ENCODE measurements around the gene LHFPL4.
A peak's percentile ranks its signal among the peaks of the same experiment; 100 is the strongest.
"Not testable (repeated sequence)": the region's sequence is repeated elsewhere in the genome, so short reads cannot be mapped to it uniquely, and the experiment has no call there.

Gene LHFPL4

DNA sequence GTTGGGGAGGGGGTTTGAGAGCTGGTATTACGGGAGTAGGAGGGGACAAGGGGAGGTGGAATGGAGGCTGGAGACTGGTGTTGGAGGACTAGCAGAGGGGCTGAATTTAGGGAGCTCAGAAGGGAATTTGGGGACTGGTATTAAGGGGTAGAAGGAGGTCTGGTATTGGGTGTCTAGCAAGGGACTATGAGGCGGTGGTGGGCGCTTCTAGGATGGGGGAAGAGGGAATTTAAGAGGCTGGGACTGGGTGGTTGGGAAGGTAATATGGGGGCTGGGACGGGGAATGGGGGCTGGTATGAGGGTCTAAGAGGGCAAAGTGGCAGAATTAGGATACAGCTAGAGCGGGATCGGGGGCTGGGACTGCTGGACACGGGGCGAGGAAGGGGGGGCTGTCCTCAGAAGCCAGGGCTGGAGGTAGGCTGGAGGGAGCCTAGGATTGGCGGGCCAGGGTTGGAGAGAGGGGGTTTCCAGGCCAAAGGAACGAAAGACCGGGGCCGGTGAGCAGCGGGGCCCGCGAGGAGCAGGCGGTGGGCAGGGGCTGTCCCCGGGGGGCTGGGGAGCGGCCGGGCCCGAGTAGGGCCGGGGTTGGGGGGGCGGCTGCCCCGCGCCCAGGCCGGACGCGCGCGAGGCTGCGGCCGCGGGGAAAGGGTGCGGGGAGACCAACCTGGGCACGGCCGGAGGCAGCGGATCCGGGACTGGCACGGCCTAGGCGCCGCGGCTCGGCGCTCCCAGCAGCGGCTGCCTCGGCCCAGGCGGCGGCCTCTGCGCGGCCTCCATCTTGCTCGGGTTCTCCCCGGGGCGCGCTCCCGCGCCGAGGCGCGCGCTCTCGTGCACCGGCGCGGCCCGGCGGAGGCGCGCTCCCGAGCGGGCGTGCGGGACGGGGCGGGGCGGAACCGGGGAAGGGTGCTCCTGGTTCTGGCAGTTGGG lies at the start of gene LHFPL4:
TSS of gene LHFPL4 (minus strand) at position 802 of the 927 bp plus-strand sequence. CDS start 1,143 bp downstream, outside the sequence.
- DNase-seq: no peak

DNA sequence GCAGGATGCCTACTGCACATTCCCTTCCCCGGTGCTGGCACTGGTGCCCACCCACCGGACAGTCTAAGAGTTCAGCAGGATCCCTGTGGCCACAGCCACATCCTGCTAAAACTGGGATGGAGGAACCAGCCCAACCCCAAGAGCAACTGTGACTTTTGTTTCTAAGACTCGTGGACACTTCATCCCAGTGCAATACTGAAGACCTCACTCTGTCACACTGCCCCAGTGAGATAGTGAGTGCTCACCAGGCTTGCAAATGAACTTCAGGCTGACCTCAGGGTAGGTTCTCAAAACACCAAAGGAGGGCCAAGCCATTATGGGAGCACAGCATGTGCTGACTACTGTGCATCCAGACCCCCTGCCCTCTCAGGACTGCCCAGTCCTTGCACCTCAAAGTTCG lies 49.0 kb upstream of the LHFPL4 start:
- DNase-seq: no peak

DNA sequence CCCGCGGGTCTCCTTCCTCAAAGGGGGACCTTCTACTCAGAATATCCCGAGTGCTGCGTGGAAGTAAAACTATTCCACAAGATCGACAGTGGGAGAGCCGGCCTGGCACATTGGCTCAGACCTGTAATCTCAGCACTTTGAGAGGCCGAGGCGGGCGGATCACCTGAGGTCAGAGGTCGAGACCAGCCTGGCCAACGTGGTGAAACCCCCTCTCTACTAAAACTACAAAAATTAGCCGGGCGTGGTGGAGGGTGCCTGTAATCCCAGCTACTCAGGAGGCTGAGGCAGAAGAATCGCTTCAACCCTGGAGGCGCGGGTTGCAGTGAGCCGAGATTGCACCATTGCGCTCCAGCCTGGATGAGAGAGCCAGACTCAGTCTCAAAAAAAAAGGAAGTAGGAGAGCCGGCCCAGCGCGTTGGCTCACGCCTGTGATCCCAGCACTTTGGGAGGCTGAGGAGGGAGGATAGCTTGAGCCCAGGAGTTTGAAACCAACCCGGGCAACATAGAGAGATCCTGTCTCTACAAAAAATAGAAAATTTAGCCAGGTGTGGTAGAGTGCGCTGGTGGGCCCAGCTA lies 47.5 kb upstream of the LHFPL4 start:
- not testable (repeated sequence) for DNase-seq

DNA sequence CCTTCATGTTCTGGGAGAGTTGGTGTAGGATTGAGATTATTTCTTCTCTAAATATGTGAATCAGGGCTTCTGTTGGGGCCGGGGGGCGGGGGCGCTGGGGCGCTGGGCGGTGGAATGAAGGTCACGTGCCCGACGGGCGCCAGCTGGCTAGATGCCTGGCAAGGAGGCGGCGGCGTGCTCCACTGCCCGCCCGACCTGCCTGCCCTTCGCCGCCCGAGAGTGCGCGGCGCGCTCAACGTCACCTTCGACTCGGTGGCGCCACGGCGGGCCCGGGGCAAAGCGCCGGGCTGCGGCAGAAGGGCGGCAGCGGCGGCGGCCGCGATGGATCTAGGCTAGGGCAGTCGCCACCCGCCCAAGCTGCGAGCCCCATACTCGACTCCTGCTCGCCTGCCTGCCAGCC lies 47.0 kb upstream of the LHFPL4 start:
- no peak for DNase-seq

DNA sequence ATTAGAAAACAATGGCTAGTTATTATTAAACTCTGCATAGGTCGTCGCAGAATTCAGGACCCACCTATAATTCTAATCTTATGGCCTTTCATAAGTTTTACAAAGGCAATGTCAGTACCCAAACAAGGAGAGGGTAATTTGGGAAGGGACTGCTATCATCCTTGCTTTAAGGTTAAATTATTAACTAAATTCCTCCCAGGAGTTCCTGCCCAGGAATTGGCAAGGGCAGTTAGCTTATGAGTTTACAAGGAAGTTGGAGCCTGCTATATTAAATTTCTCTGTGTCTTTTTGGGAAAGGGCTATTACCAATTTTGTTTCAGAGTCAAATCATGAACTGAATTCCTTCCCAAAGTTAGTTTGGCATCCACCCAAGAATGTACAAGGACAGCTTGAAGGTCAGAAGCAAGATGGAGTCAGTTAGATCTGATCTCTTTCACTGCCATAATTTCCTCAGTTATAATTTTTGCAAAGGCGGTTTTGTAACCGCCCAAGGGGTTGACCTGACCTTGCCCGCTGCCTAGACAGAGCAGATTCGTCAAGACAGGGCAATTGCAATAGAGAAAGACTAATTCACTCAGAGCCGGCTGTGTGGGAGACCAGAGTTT lies 45.3 kb upstream of the LHFPL4 start:
- no peak for DNase-seq

DNA sequence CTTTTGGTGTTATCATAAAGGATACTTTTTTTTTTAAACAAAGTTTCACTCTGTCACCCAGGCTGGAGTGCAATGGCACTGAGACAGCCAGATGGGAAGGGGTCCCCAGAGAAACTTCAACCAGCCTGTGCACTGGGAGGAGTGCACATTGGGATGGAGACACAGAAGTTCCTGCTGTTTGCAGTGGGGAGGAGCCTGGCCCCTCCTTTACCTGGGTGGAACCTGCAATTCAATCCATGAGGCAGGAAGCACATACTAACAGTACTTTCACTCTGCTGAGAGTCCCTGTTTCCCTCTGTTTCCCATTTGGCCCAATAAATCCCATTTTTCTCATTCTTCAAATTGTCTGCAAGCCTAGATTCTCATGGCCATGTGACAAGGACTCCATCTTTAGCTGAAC lies 42.3 kb upstream of the LHFPL4 start:
- no peak for DNase-seq

DNA sequence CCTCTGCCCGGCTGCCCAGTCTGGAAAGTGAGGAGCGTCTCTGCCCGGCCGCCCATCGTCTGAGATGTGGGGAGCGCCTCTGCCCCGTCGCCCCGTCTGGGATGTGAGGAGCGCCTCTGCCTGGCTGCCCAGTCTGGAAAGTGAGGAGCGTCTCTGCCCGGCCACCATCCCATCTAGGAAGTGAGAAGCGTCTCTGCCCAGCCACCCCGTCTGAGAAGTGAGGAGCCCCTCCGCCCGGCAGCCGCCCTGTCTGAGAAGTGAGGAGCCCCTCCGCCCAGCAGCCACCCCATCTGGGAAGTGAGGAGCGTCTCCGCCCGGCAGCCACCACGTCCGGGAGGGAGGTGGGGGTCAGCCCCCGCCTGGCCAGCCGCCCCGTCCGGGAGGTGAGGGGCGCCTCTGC lies 38.2 kb upstream of the LHFPL4 start:
- not testable (repeated sequence) for DNase-seq

DNA sequence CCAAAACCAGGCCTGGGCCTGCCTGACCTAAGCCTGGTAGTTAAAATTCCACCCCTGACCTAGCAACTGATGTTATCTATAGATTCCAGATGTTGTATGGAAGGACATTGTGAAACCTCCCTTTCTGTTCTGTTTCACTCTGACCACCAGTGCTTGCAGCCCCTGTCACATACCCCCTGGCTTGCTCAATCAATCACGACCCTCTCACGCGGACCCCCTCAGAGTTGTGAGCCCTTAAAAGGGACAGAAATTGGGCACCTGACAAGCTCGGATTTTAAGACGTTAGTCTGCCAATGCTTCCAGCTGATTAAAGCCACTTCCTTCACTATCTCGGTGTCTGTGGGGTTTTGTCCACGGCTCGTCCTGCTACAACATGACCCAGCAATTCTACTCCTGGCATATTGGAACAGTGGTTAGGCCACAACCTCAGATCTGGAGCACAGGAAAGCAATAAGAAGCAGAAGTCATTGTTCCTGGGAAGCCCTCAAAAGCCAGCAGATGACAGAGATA lies 36.7 kb upstream of the LHFPL4 start:
- no peak for DNase-seq

DNA sequence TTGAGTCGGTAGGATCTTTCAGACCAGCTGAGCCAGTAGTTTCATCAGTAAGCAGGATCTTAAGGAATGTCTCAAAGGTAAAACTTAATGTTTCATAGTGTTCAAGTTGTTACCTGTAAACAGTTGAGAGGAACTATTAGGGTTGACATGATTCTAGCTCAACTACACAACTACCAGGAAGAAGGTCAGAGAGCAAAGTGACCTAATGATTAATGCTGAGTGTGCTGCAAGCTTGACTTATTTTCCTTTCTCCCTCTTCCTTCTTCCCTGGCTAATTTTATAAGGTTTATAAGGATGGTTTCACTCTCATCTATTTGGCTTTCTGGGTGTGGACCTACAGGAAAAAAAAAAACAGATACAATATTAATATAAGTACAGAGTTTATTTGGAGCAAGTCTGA lies 30.2 kb upstream of the LHFPL4 start:
- DNase-seq: no peak

DNA sequence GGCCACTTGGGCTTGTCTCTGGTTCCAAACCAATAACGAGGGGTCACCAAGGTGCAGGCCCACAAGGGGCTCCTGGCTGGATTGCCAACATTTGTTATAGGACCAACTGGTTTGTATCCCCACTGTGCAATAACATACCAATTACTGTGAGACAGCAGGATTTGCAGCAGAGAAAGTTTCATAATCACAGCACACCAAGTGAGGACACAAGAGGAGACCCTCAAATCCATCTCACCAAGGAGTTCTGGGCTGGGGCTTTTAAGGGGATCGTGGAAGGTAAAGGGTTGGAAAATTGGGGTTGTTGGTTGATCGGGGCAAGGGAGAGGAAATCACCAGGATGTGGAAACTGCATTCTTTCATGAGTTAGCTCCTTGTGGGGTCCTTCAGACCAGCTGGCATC lies 29.7 kb upstream of the LHFPL4 start:
- no peak for DNase-seq

DNA sequence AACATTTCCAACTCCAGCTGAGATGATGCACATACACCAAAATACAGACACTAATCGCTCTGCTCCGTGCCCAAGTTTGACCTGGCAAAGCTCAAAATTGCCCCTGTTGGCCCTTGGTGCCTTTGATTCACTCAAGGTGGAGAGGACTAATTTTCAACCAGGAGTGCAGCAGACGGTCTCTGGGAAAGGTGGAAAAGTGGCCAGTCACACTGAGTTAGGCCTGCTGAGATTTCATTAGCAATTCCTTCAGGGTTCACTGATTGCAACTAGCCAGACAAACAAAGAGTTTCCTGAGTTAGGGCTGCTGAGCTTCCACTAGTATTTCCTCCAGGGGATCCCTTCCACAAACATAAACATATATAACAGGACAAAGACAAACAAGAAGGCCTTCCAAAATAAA lies 28.7 kb upstream of the LHFPL4 start:
- no peak for DNase-seq

DNA sequence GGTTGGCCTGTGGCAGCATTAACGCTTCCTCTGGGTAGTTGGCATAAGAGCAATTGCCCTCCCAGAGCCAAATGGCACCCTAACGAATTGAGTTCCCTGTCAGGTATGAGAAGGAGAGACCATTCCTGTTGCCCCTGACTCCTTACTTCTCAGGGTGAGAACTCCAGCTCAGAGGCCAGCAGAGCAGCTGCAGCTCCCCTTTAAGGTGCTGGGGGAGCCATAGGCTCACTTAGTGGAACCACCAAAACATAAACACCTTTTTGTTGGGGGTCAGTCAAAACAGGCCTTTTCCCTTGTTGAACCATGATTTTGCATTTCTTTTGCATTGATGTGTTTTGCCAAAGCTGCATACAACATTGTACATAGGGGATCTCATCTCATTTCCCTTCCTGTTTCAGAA lies 28.1 kb upstream of the LHFPL4 start:
- DNase-seq: no peak

DNA sequence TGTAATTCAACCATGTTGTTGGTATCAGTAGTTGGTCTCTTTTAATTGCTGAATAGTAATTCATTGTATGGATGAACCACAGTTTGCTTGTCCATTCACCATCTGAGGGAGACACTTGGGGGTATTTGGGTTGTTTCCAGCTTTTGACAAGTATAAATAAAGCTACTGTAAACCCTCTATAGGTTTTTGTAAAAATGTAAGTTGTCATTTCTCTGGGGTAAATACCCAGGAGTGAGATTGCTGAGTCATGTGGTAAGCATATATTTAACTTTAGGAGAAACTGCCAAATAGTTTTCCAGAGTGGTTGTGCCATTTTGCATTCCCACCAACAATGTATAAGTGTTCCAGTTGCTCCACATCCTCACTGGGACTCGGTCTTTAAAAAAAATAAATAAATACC lies 15.4 kb upstream of the LHFPL4 start:
- no peak for DNase-seq

DNA sequence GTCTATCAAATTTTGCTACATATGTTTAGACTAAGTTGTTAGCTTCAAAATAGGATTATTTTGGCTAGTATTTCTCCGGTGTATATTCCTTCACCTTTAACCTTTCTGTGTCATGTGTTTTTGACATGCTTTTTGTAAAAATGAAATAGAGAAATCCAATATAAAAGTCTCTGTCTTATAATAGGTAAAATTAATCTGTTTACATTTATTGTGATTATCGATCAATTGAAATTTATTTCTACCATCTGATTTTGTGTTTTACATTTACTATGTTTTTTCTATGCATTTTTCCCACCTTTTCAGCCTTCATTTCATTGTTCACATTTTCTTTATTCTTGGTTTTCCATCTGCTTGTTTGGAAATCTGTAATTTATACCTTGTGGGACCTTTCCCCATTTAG lies 11.7 kb upstream of the LHFPL4 start:
- no peak for DNase-seq

DNA sequence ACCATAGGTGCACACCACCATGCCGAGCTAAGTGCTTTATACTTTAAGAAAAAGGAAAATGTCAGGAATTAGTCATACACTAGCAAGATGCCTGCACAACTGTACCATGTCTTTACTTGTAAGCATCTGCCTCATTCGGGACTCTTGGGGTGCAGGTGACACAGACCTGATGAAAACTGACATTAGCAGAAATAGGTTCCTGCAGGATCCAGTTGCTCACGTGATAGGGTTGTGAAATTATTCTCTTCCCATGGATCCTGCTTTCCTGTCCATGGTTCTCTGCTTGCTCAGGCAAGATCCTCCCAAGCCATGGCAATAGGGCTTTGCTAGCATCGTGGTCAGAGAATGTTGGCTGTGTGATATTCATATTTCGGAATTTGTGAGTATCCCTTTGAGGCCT lies 10.2 kb upstream of the LHFPL4 start:
- DNase-seq: no peak

DNA sequence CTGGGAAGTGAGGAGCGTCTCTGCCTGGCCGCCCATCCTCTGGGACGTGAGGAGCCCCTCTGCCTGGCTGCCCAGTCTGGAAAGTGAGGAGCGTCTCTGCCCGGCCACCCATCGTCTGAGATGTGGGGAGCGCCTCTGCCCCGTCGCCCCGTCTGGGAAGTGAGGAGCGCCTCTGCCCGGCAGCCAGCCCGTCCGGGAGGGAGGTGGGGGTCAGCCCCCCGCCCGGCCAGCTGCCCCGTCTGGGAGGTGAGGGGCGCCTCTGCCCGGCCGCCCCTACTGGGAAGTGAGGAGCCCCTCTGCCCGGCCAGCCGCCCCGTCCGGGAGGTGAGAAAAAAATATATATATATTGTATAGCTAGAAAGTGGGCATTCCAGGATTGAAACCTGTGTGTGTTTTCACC lies 6.4 kb upstream of the LHFPL4 start:
- DNase-seq: not testable (repeated sequence)

DNA sequence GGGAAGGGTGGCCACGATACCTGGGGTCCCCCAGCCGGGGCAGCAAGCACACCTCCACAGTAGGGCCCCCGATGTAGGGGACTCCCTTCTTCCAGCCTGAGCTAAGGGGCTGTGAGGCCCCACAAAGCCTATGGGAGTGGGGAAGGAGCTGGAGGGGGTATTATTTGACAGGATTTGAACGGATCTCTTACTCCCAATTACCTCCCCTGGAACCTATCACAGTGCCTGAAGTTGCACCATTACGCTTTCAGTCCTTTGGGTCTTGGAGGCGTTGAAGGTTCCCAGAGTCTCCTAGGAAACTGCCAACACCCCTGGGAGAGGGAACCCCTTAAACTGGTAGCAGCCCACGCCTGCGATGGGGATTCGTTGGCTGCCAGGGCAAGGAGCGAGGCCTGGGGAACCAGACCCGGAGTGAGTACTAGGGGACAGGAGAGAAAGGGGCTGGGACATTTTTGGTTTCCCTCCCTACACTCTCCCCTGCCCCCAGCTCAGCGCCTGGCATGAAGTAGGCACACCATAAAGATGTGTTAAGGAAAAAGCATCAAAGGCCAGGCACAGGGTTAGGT lies 409 bp upstream of the LHFPL4 start:
- DNase-seq: no peak

DNA sequence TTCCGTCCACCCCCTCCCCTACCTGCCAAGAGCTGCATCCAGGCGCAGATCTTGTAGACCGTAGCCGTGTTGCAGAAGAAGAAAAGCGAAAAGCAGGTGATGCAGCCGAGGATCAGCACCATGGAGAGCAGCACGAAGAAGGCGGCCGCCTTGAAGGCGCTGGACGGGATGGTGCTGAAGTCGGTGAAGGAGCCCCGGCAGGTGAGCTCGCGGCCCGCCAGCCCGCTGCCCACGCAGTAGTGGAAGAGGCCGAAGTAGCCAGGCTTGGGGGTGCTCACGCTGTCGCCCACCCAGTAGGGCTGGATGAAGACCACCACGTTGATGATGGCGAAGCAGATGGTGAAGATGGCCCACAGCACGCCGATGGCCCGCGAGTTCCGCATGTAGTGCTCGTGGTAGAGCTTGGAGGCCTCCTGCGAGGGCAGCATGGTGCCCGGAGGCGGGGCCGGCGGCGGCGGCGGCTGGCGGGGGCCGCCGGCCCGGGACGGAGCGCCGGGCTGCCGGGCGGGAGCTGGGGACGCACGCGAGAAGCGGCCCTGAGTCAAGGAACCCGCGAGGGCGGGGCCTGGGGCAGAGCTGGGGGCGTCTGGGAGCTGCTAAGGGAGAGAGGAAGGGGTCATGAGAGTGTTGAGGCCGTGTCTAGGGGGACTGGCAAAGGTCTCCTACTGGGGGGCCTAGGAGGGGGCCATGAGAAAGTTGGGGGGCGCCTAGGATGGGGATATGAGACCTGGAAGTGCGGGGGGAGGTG lies 1.2 kb downstream of the LHFPL4 start:
- peak; percentile 6 for DNase-seq

DNA sequence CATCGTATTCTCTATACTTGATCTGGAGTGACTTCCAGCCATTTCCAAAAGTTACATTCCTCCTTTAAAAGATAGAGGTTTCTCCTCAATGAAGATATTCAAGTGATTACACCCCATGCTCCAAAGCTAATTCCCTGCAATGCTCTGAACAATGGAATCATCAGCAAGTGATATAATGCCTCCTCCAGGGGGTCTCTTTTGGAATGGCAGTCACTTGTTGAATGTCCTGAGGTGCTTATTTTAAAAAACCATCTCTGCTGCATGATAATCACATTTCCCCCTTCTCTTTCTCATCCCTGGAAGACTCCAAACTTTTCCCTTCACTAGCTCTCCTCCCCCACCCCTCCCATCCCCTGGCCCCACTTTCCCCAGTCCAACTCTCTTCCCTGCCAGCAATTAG lies 2.6 kb downstream of the LHFPL4 start:
- no peak for DNase-seq

DNA sequence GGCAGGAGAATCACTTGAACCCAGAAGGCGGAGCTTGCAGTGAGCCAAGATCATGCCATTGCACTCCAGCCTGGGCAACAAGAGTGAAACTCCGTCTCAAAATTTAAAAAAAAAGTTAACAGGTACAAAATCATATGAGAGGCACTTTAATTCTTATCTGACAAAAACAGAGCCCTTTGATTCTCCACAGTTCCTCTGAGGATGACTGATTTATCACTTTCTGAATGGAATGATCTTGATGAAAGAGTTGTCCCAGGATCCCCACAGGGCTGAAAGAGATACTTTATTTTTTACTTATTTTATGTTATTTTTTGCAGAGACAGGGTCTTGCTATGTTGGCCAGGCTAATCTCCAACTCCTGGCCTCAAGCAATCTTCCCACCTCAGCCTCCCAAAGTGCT lies 4.0 kb downstream of the LHFPL4 start:
- no peak for DNase-seq

DNA sequence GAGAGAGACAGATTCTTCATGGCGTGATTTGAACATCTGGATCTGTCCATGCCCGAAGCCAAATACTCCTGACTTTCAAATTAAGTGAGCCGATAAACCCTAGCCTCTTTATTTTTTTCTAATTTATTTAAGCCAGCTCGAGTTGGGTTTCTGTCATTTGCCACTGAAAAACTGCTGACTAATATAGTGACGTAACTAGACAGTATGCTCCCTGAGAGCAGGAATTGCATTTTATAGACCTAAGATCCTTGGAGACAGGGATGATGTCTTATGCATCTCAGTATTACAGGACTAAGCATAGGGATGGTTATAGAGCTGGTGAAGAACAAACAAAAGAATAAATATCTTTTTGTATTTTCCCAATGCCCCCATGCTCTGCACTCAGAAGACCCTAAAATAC lies 4.6 kb downstream of the LHFPL4 start:
- no peak for DNase-seq

DNA sequence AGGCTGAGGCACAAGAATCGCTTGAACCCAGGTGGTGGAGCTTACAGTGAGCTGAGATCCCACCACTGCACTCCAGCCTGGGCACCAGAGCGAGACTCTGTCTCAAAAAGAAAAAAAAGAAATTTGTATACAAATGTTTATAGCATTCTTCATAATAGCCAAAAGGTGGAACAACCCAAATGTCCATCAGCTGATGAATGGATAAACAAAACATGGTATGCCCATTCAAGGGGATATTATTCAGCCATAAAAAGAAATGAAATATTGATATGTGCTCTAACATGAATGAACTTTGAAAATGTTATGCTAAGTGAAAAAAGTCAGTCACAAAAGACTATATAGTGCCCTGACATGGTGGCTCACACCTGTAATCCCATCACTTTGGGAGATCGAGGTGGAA lies 11.4 kb downstream of the LHFPL4 start:
- DNase-seq: no peak

DNA sequence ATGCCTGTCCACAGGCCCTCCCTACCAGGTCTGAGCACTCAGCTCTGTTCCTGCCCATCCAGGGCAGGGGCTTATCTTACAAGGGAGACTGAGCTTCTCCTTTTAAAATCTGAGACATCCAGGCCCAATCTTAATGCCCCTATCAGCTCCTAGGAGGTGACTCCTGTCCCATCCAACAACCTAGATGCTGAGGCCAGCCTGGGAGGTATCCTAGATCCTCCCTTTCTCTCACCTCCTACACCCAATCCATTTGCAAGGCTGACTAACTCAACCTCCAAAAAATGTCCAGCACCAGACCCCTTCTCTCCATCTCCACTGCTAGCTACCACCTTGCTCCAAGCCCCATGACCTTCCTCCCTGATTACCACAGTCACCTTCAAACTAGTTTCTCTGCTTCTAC lies 17.4 kb downstream of the LHFPL4 start:
- no peak for DNase-seq

All from NCI-H1048 (cell line).